AG04450 (cell line): ENCODE results near the gene GJB6. TPM values are rescaled to one million over a fixed set of nuclear protein-coding genes. Genes with fewer than 3 reads are reported as not detected.

ENCODE experiments used
- CTCF ChIA-PET: fragments of 300-600, 350-600 bp; formaldehyde crosslinking; extraction: SDS; loops from one replicate; lab custom pipeline; 2022; ENCODE audit warnings: antibody characterized with exemption, inconsistent platforms; lab: Charles Lee
- POLR2A ChIA-PET: fragments of 350-600 bp; formaldehyde crosslinking; extraction: SDS; loops from one replicate; lab custom pipeline; 2021; ENCODE audit warnings: antibody characterized with exemption, inconsistent platforms; lab: Yijun Ruan, JAX
- DNase-seq: peaks from one replicate; pipeline ENCODE4 v3.0.0-alpha.2; 2011; ENCODE audit warnings: low read depth, low spot score
- H3K27ac ChIP-seq: one replicate; pipeline ENCODE4 v1.5.1; 2012; ENCODE audit warnings: low read depth, low read length, control low read depth
- H3K27me3 ChIP-seq: one replicate; pipeline ENCODE4 v1.6.0; 2012; ENCODE audit warnings: low read length; ENCODE audit not compliant: control insufficient read depth, insufficient read depth
- H3K4me3 ChIP-seq: 2 replicates; pipeline ENCODE4 v1.5.1; 2011; ENCODE audit warnings: mild to moderate bottlenecking, low read depth, low read length, control low read depth
- H3K9me3 ChIP-seq: 2 replicates; pipeline ENCODE4 v1.5.1; 2012; ENCODE audit warnings: low read length; ENCODE audit not compliant: control insufficient read depth, insufficient read depth
- polyA plus RNA-seq: library from polyadenylated mRNA; depleted of rRNA; stranded (reverse); fragments of >200 nt; gene quantifications from 2 replicates; pipeline ENCODE4 v1.2.3, GENCODE V29; 2011
- TF ChIP-seq, protein P1 (sequence below): IDR thresholded peaks from 2 replicates; pipeline ENCODE4 v1.5.1; 2011; ENCODE audit warnings: low read depth, low read length, control low read depth, inconsistent platforms

Gene GJB6
- polyA plus RNA-seq, 1 experiment, result not detected

DNA sequence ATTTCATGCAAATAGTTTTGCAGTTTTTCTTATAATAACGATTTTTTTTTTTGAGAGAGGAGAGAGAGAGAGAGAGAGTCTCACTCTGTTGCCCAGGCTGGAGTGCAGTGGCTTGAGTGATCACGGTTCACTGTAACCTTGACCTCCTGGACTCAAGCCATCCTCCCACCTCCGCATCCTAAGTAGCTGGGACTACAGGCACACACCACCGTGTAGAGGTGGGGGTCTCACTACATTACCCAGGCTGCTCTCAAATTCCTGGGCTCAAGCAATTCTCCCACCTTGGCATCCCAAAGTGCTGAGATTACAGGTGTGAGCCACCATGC is 26.8 kb upstream of the GJB6 start:
- ChIA-PET POLR2A (no interaction called here), CTCF (no interaction called here)
- Histone ChIP-seq H3K9me3 (no peaks in the 10 kb centered on the region), H3K4me3 (no peak overlapping the region), H3K27me3 (peaks cover 3% of the 10 kb centered on the region), H3K27ac (no peak overlapping the region)
- TF ChIP-seq, protein P1, sequence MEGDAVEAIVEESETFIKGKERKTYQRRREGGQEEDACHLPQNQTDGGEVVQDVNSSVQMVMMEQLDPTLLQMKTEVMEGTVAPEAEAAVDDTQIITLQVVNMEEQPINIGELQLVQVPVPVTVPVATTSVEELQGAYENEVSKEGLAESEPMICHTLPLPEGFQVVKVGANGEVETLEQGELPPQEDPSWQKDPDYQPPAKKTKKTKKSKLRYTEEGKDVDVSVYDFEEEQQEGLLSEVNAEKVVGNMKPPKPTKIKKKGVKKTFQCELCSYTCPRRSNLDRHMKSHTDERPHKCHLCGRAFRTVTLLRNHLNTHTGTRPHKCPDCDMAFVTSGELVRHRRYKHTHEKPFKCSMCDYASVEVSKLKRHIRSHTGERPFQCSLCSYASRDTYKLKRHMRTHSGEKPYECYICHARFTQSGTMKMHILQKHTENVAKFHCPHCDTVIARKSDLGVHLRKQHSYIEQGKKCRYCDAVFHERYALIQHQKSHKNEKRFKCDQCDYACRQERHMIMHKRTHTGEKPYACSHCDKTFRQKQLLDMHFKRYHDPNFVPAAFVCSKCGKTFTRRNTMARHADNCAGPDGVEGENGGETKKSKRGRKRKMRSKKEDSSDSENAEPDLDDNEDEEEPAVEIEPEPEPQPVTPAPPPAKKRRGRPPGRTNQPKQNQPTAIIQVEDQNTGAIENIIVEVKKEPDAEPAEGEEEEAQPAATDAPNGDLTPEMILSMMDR, result no peak
- DNase-seq, result no peak

GRCh38 chr13:20258208-20258962 is 26.3 kb upstream of the GJB6 start:
- ChIA-PET CTCF (no interaction called here), POLR2A (no interaction called here)

DNA sequence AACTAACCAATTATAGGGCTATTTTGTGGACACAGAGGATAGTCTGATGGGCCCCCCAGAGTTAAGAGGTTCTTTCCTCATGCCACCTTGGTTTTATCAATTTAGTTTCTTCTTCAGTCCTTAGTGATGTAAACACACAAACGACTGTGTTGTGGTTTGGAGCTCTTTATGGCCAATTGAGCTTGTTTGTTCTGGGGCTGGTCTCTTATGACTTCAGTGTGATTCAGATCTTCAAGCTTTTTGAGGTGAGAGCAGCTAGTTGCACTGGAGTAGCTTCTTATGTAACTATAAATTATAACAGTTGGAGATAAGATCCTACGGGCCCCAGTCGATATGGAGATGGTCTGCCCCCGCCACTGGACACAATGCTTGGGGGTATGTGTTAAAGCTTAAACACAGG is 22.0 kb upstream of the GJB6 start:
- no peak overlapping the region for H3K27ac ChIP-seq
- peaks cover 17% of the 10 kb centered on the region for H3K27me3 ChIP-seq
- TF ChIP-seq, protein P1, result no peak
- ChIA-PET CTCF (interaction anchor here (1.6 kb wide), 1 partner anchor 56 kb away, joined by 4 read pairs; no protein-coding TSS in a partner anchor), POLR2A (no interaction called here)
- no peaks in the 10 kb centered on the region for H3K9me3 ChIP-seq
- H3K4me3 ChIP-seq, result no peak overlapping the region
- no peak for DNase-seq

More at GRCh38 chr13:20258208-20258962, 26.3 kb upstream of the GJB6 start:
- H3K4me3 ChIP-seq, result no peak overlapping the region
- TF ChIP-seq, protein P1, result no peak
- no peak overlapping the region for H3K27ac ChIP-seq
- DNase-seq, result no peak
- H3K27me3 ChIP-seq, result peaks cover 2% of the 10 kb centered on the region
- no peaks in the 10 kb centered on the region for H3K9me3 ChIP-seq

DNA sequence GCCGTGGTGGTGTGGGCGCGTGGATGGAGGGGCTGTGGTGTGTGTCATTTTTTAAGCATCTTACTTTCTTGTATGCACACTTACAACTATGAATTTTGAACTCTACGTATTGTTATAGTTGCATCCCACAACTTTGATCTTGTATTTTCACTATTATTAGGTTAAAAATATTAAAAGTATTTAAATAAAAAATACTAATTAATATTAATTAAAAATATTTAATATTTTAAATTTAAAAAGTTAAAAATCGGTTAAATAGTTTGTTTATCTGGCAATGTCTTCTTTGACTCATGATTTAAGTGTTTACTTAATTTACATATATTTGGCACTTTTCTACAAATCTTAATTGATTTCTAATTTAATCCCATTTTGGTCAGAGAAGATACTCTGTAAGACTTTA is 17.8 kb upstream of the GJB6 start:
- DNase-seq, result no peak
- ChIA-PET CTCF (no interaction called here), POLR2A (no interaction called here)
- Histone ChIP-seq H3K4me3 (no peak overlapping the region), H3K27me3 (peaks cover 29% of the 10 kb centered on the region), H3K9me3 (no peaks in the 10 kb centered on the region), H3K27ac (no peak overlapping the region)
- TF ChIP-seq, protein P1, result no peak

- POLR2A ChIA-PET, result no interaction called here
- CTCF ChIA-PET, result no interaction called here
- Histone ChIP-seq H3K4me3 (no peak overlapping the region), H3K27ac (no peak overlapping the region), H3K27me3 (peaks cover 24% of the 10 kb centered on the region), H3K9me3 (no peaks in the 10 kb centered on the region)
- TF ChIP-seq, protein P1, result no peak
- DNase-seq, result no peak
Observed at GRCh38 chr13:20247963-20248362, 15.8 kb upstream of the GJB6 start.
